GM18867 (cell line): Measurements from ENCODE around the gene PLGRKT.
"Not testable (repeated sequence)": the region's sequence is repeated elsewhere in the genome, so short reads cannot be mapped to it uniquely, and the experiment has no call there.

ENCODE experiments used
- ATAC-seq: cut with Tn5 transposase; IDR thresholded peaks from one replicate; pipeline ENCODE4 v1.9.1; 2021; ENCODE audit warnings: mild to moderate bottlenecking, moderate library complexity; ENCODE audit not compliant: unreplicated experiment

The PLGRKT gene

GRCh38 chr9:5433328-5433727, 4.4 kb downstream of the PLGRKT start:
- not testable (repeated sequence) for ATAC-seq

GRCh38 chr9:5432890-5433289, 4.8 kb downstream of the PLGRKT start:
- not testable (repeated sequence) for ATAC-seq

- ATAC-seq, result no peak
Measured at GRCh38 chr9:5430912-5431311, 6.8 kb downstream of the PLGRKT start.

GRCh38 chr9:5429873-5430564, 7.7 kb downstream of the PLGRKT start:
- no peak for ATAC-seq

GRCh38 chr9:5428794-5429528, 8.8 kb downstream of the PLGRKT start:
- no peak for ATAC-seq

GRCh38 chr9:5428172-5428571, 9.6 kb downstream of the PLGRKT start:
- ATAC-seq, result no peak

GRCh38 chr9:5427005-5427404, 10.7 kb downstream of the PLGRKT start:
- ATAC-seq, result no peak

- ATAC-seq, result no peak
Measured at GRCh38 chr9:5425006-5425628, 12.6 kb downstream of the PLGRKT start.

- no peak for ATAC-seq
Measured at GRCh38 chr9:5422276-5422675, 15.4 kb downstream of the PLGRKT start.

GRCh38 chr9:5421163-5421562, 16.6 kb downstream of the PLGRKT start:
- no peak for ATAC-seq

- no peak for ATAC-seq
Measured at GRCh38 chr9:5419987-5420386, 17.7 kb downstream of the PLGRKT start.

GRCh38 chr9:5418481-5418880, 19.2 kb downstream of the PLGRKT start:
- ATAC-seq, result no peak

GRCh38 chr9:5416953-5417352, 20.8 kb downstream of the PLGRKT start:
- ATAC-seq, result no peak

- ATAC-seq, result no peak
Measured at GRCh38 chr9:5408596-5408995, 29.1 kb downstream of the PLGRKT start.

GRCh38 chr9:5402217-5402616, 35.5 kb downstream of the PLGRKT start:
- no peak for ATAC-seq

GRCh38 chr9:5397547-5397946, 40.2 kb downstream of the PLGRKT start:
- not testable (repeated sequence) for ATAC-seq

- ATAC-seq, result no peak
Measured at GRCh38 chr9:5395428-5395827, 42.3 kb downstream of the PLGRKT start.

GRCh38 chr9:5393976-5394375, 43.7 kb downstream of the PLGRKT start:
- not testable (repeated sequence) for ATAC-seq

- no peak for ATAC-seq
Measured at GRCh38 chr9:5393497-5393896, 44.2 kb downstream of the PLGRKT start.

GRCh38 chr9:5392285-5392684, 45.4 kb downstream of the PLGRKT start:
- no peak for ATAC-seq

- peak; percentile 84 for ATAC-seq
Measured at GRCh38 chr9:5389109-5389732, 48.5 kb downstream of the PLGRKT start.
